Liver (tissue), 9 donors: ENCODE results near the gene COL8A2. TPM values are rescaled to one million over a fixed set of nuclear protein-coding genes. Genes with fewer than 3 reads are reported as not detected.

Experiments used
- DNase-seq: peaks from one replicate; pipeline ENCODE4 v3.0.0-alpha.2; 2017; ENCODE audit warnings: low spot score
- H3K27ac ChIP-seq, 2 donors: one replicate each; pipeline ENCODE4 v1.7.0; 2013; ENCODE audit warnings: inconsistent platforms in 2 of 2, low read length in 2 of 2, control low read depth in 1 of 2, low read depth in 1 of 2, mild to moderate bottlenecking in 1 of 2
- H3K27me3 ChIP-seq, 4 donors: one replicate each; pipeline versions ENCODE4 v1.6.1 to v1.7.0; 2013; ENCODE audit warnings: low read length in 3 of 4, inconsistent platforms in 1 of 4, mild to moderate bottlenecking in 1 of 4, moderate library complexity in 1 of 4; ENCODE audit not compliant: control insufficient read depth in 4 of 4, insufficient read depth in 4 of 4
- H3K36me3 ChIP-seq, 4 donors: one replicate each; pipeline versions ENCODE4 v1.6.1 to v1.7.0; 2013; ENCODE audit warnings: low read length in 3 of 4, mild to moderate bottlenecking in 3 of 4, low read depth in 1 of 4, moderate library complexity in 1 of 4; ENCODE audit not compliant: control insufficient read depth in 4 of 4, insufficient read depth in 3 of 4
- H3K4me1 ChIP-seq, 4 donors: one replicate each; pipeline versions ENCODE4 v1.6.1 to v1.7.0; 2013; ENCODE audit warnings: low read length in 3 of 4, mild to moderate bottlenecking in 3 of 4, moderate library complexity in 1 of 4; ENCODE audit not compliant: control insufficient read depth in 4 of 4, insufficient read depth in 4 of 4
- H3K4me3 ChIP-seq, 3 donors: one replicate each; pipeline versions ENCODE4 v1.6.1 to v1.7.0; 2013; ENCODE audit warnings: low read length in 3 of 3, control low read depth in 1 of 3, low read depth in 1 of 3, mild to moderate bottlenecking in 1 of 3
- H3K9ac ChIP-seq, 2 donors: one replicate each; pipeline ENCODE4 v1.7.0; 2013; ENCODE audit warnings: low read length in 2 of 2, mild to moderate bottlenecking in 2 of 2, moderate library complexity in 2 of 2, control low read depth in 1 of 2, low read depth in 1 of 2
- H3K9me3 ChIP-seq, 4 donors: one replicate each; pipeline versions ENCODE4 v1.6.1 to v1.7.0; 2013; ENCODE audit warnings: low read length in 3 of 4; ENCODE audit not compliant: control insufficient read depth in 4 of 4
- EGR1 ChIP-seq, 2 donors: IDR thresholded peaks; 2 replicates each; pipeline ENCODE4 v1.6.1; 2016 to 2018; ENCODE audit warnings: antibody characterized with exemption in 2 of 2, low read depth in 2 of 2
- FOXA1 ChIP-seq: IDR thresholded peaks from 2 replicates; pipeline ENCODE4 v1.6.1; 2016; ENCODE audit warnings: antibody characterized with exemption
- FOXA2 ChIP-seq: IDR thresholded peaks from 2 replicates; pipeline ENCODE4 v1.6.1; 2016; ENCODE audit warnings: antibody characterized with exemption
- GABPA ChIP-seq, 2 donors: IDR thresholded peaks in 1 of 2; conservative IDR thresholded peaks in 1 of 2; 2 replicates each; pipeline ENCODE4 v1.6.1; 2016; ENCODE audit warnings: antibody characterized with exemption in 2 of 2, mild to moderate bottlenecking in 1 of 2, moderate library complexity in 1 of 2
- HNF4A ChIP-seq, 2 donors: conservative IDR thresholded peaks; 2 replicates each; pipeline ENCODE4 v1.6.1; 2016; ENCODE audit warnings: antibody characterized with exemption in 2 of 2, mild to moderate bottlenecking in 2 of 2
- HNF4G ChIP-seq: IDR thresholded peaks from 2 replicates; pipeline ENCODE4 v1.6.1; 2016; ENCODE audit warnings: antibody characterized with exemption
- JUND ChIP-seq, 2 donors: IDR thresholded peaks; 2 replicates each; pipeline ENCODE4 v1.6.1; 2016; ENCODE audit warnings: antibody characterized with exemption in 2 of 2
- NR2F2 ChIP-seq: IDR thresholded peaks from 2 replicates; pipeline ENCODE4 v1.6.1; 2016; ENCODE audit warnings: antibody characterized with exemption
- RAD21 ChIP-seq, 2 donors: IDR thresholded peaks; 2 replicates each; pipeline ENCODE4 v1.6.1; 2016; ENCODE audit warnings: antibody characterized with exemption in 2 of 2, mild to moderate bottlenecking in 2 of 2
- RXRA ChIP-seq, 2 donors: IDR thresholded peaks; 2 replicates each; pipeline ENCODE4 v1.6.1; 2017 to 2018; ENCODE audit warnings: antibody characterized with exemption in 2 of 2, mild to moderate bottlenecking in 1 of 2
- SP1 ChIP-seq: IDR thresholded peaks from 2 replicates; pipeline ENCODE4 v1.6.1; 2018; ENCODE audit warnings: antibody characterized with exemption, mild to moderate bottlenecking
- TAF1 ChIP-seq: conservative IDR thresholded peaks from 2 replicates; pipeline ENCODE4 v1.6.1; 2016; ENCODE audit warnings: antibody characterized with exemption, mild to moderate bottlenecking
- YY1 ChIP-seq: IDR thresholded peaks from 2 replicates; pipeline ENCODE4 v1.6.1; 2016; ENCODE audit warnings: antibody characterized with exemption, mild to moderate bottlenecking
- WGBS: extraction: QIAGEN DNeasy Blood & Tissue Kit; methylation state at CpG from one replicate; pipeline ENCODE4 v1.1.7; 2013; 5-methylcytosine and 5-hydroxymethylcytosine counted together
- polyA plus RNA-seq, 2 donors: library from polyadenylated mRNA; stranded (reverse) in 1 of 2; unstranded in 1 of 2; fragments of 200-250 nt in 1 of 2; fragments of >200 nt in 1 of 2; fragmentation: Nextera tagmentation in 1 of 2; extraction: Ambion mirVana in 1 of 2; gene quantifications; one replicate each; pipeline versions ENCODE4 v1.2.1 to v1.2.3, GENCODE V29; 2013 to 2015
- total RNA-seq, 2 donors: library from RNA; depleted of rRNA; stranded (reverse); fragments of >200 nt; gene quantifications; one replicate each; pipeline ENCODE4 v1.2.3, GENCODE V29; 2014
- TF ChIP-seq, protein P1 (sequence below): IDR thresholded peaks from 2 replicates; pipeline ENCODE4 v1.6.1; 2016; ENCODE audit warnings: antibody characterized with exemption
- TF ChIP-seq, protein P2 (sequence below): IDR thresholded peaks from 2 replicates; pipeline ENCODE4 v1.6.1; 2016; ENCODE audit warnings: antibody characterized with exemption
- TF ChIP-seq, protein P3 (sequence below): IDR thresholded peaks from 2 replicates; pipeline ENCODE4 v1.6.1; 2016; ENCODE audit warnings: antibody characterized with exemption, mild to moderate bottlenecking
- TF ChIP-seq, protein P4 (sequence below): IDR thresholded peaks from 2 replicates; pipeline ENCODE4 v1.6.1; 2016; ENCODE audit warnings: antibody characterized with exemption
- TF ChIP-seq, protein P5 (sequence below): fragments of 150-350 bp; IDR thresholded peaks from 2 replicates; pipeline ENCODE4 v1.5.1; 2017; ENCODE audit warnings: improper control_type of control experiment, low read depth, low read length; ENCODE audit not compliant: missing input control
- donor health status: healthy.
- donor health status: healthy.
- donor health status: healthy.
- donor health status: healthy.
- donor health status: healthy.

COL8A2 gene
- total and polyA plus RNA-seq, 4 donors: 0.04 to 0.47 (median 0.35) TPM

DNA sequence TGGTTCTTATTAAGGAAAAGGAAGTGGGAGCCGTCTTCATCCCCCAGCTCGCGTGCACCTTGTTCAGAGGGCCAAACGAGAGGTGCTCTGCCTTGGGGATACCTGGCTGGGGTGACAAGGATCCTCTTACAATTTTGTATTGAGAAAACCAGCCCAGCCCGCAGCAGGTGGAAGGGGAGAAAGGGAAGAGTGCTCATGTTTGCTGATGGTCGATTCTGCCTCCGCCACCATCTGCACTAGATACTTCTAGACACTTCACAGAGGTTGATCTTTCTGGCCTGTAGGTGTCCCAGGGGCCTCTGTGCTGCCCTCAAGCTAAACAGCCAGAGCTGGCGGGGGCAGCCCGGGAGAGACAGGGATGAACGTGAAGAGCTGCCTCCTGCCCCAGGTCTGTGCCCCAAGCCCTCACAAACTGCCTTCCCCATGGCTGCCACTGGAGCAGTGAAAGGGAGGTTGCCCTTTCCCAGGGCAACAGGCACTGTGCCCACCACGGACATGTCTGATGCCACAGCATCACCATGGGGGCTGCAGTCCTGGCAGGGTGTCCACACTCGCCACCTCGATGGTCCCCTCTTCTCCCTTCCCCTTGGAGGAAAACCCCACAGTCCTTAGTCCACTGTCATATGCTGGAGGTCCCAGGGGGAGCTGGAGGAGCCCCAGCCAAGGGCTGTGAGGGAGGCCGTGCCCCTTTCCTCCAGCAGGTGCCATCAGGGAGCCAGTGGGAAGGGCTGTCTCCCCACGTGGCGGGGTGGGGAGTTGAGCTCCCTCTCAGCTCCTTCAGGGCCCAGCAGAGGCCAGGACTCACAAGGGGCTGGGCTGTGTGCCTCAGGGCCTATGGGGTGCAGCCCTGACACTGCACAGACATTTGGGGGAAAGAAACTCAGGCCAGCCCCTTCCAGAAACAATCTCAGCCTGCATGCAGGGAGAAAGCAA lies 28.3 kb downstream of the COL8A2 start:
- 80% methylated on average over 16 of the region's 16 CpGs for WGBS
- H3K27me3 ChIP-seq: no peaks in the 10 kb centered on the region
- H3K36me3 ChIP-seq: peaks cover 8 to 40% (median 20%) of the 10 kb centered on the region in 4 donors
- no peak overlapping the region for H3K27ac ChIP-seq
- peaks cover 0 to 5% (median 2%) of the 10 kb centered on the region in 4 donors for H3K4me1 ChIP-seq
- no peak for TF ChIP-seq FOXA1
- TF ChIP-seq JUND (IDR thresholded peaks at IDR 0.05): no peak
- no peak for TF ChIP-seq HNF4A (conservative IDR thresholded peaks at IDR 0.05)
- TF ChIP-seq, protein P1, sequence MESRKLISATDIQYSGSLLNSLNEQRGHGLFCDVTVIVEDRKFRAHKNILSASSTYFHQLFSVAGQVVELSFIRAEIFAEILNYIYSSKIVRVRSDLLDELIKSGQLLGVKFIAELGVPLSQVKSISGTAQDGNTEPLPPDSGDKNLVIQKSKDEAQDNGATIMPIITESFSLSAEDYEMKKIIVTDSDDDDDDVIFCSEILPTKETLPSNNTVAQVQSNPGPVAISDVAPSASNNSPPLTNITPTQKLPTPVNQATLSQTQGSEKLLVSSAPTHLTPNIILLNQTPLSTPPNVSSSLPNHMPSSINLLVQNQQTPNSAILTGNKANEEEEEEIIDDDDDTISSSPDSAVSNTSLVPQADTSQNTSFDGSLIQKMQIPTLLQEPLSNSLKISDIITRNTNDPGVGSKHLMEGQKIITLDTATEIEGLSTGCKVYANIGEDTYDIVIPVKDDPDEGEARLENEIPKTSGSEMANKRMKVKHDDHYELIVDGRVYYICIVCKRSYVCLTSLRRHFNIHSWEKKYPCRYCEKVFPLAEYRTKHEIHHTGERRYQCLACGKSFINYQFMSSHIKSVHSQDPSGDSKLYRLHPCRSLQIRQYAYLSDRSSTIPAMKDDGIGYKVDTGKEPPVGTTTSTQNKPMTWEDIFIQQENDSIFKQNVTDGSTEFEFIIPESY: no peak
- no peak for TF ChIP-seq HNF4G
- TF ChIP-seq, protein P2, sequence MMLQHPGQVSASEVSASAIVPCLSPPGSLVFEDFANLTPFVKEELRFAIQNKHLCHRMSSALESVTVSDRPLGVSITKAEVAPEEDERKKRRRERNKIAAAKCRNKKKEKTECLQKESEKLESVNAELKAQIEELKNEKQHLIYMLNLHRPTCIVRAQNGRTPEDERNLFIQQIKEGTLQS: no peak
- no peak for TF ChIP-seq RAD21 (IDR thresholded peaks at IDR 0.05)
- TF ChIP-seq, protein P3, sequence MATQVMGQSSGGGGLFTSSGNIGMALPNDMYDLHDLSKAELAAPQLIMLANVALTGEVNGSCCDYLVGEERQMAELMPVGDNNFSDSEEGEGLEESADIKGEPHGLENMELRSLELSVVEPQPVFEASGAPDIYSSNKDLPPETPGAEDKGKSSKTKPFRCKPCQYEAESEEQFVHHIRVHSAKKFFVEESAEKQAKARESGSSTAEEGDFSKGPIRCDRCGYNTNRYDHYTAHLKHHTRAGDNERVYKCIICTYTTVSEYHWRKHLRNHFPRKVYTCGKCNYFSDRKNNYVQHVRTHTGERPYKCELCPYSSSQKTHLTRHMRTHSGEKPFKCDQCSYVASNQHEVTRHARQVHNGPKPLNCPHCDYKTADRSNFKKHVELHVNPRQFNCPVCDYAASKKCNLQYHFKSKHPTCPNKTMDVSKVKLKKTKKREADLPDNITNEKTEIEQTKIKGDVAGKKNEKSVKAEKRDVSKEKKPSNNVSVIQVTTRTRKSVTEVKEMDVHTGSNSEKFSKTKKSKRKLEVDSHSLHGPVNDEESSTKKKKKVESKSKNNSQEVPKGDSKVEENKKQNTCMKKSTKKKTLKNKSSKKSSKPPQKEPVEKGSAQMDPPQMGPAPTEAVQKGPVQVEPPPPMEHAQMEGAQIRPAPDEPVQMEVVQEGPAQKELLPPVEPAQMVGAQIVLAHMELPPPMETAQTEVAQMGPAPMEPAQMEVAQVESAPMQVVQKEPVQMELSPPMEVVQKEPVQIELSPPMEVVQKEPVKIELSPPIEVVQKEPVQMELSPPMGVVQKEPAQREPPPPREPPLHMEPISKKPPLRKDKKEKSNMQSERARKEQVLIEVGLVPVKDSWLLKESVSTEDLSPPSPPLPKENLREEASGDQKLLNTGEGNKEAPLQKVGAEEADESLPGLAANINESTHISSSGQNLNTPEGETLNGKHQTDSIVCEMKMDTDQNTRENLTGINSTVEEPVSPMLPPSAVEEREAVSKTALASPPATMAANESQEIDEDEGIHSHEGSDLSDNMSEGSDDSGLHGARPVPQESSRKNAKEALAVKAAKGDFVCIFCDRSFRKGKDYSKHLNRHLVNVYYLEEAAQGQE: no peak
- no peak for TF ChIP-seq FOXA2
- TF ChIP-seq YY1: no peak
- TF ChIP-seq RXRA (IDR thresholded peaks at IDR 0.05): no peak
- TF ChIP-seq, protein P4, sequence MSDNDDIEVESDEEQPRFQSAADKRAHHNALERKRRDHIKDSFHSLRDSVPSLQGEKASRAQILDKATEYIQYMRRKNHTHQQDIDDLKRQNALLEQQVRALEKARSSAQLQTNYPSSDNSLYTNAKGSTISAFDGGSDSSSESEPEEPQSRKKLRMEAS: no peak
- no peak for TF ChIP-seq EGR1 (IDR thresholded peaks at IDR 0.05; ENCODE audit: low read depth in 2 of 2)
- TF ChIP-seq NR2F2: no peak
- no peak for TF ChIP-seq GABPA (IDR thresholded peaks at IDR 0.05 in 1 of 2, conservative IDR thresholded peaks at IDR 0.05 in 1 of 2)
- no peak for TF ChIP-seq TAF1
- TF ChIP-seq, protein P5, sequence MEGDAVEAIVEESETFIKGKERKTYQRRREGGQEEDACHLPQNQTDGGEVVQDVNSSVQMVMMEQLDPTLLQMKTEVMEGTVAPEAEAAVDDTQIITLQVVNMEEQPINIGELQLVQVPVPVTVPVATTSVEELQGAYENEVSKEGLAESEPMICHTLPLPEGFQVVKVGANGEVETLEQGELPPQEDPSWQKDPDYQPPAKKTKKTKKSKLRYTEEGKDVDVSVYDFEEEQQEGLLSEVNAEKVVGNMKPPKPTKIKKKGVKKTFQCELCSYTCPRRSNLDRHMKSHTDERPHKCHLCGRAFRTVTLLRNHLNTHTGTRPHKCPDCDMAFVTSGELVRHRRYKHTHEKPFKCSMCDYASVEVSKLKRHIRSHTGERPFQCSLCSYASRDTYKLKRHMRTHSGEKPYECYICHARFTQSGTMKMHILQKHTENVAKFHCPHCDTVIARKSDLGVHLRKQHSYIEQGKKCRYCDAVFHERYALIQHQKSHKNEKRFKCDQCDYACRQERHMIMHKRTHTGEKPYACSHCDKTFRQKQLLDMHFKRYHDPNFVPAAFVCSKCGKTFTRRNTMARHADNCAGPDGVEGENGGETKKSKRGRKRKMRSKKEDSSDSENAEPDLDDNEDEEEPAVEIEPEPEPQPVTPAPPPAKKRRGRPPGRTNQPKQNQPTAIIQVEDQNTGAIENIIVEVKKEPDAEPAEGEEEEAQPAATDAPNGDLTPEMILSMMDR: no peak
- TF ChIP-seq SP1: no peak
- DNase-seq: no peak
- H3K9ac ChIP-seq: no peak overlapping the region
- H3K9me3 ChIP-seq: no peaks in the 10 kb centered on the region
- no peak overlapping the region for H3K4me3 ChIP-seq
